Measurements from ENCODE around the gene WWC1. TPM values are rescaled to one million over a fixed set of nuclear protein-coding genes. Genes with fewer than 3 reads are reported as not detected.

WWC1 gene
- total and polyA plus RNA-seq, 10 of the 15 experiments (the other 5 are each of a cell fraction or from before 2014, with no cell fraction given), result 0.50 to 7.8 (median 2.5) TPM

GRCh38 chr5:168420461-168420860 is 129.0 kb downstream of the WWC1 start (continued):
- no peak for TF ChIP-seq NKRF (conservative IDR thresholded peaks at IDR 0.05)

- Histone ChIP-seq H2AFZ (ENCODE audit: control insufficient read depth, low read depth, low read length) (no peak overlapping the region), H4K20me1 (ENCODE audit: control insufficient read depth, insufficient read depth) (no peaks in the 10 kb centered on the region), H3K36me3 (ENCODE audit: control insufficient read depth in 2 of 2, insufficient read depth in 2 of 2, low read length in 1 of 2) (no peaks in the 10 kb centered on the region; a peak in 1 of 4 replicates), H3K9me3 (replicated peaks; ENCODE audit: control insufficient read depth, insufficient read depth, low read length) (no peaks in the 10 kb centered on the region), H3K9ac (ENCODE audit: control insufficient read depth, insufficient read depth, low read length) (no peak overlapping the region), H3K27me3 (replicated peaks in 1 of 2; ENCODE audit: control insufficient read depth in 2 of 2, insufficient read depth in 2 of 2, low read length in 1 of 2) (no peaks in the 10 kb centered on the region), H3K79me2 (ENCODE audit: control insufficient read depth, insufficient read depth, low read length) (no peaks in the 10 kb centered on the region), H3K27ac (ENCODE audit: control insufficient read depth, insufficient read depth) (no peak overlapping the region), H3K4me2 (ENCODE audit: control insufficient read depth, insufficient read depth) (no peak overlapping the region), H3K4me3 (no peak overlapping the region), H3K4me1 (ENCODE audit: control insufficient read depth, insufficient read depth, low read length) (no peaks in the 10 kb centered on the region)
- WGBS (ENCODE audit: insufficient coverage, insufficient replicate concordance, low lambda C conversion rate, missing lambda C conversion rate), result 88% methylated on average over 4 of the region's 4 CpGs
- POLR2A ChIA-PET, result no interaction called here
- BruUV-seq (replicated peaks), result no TSS peak
- FAIRE-seq (no peak), DNase-seq (ENCODE audit: low read depth, low spot score) (no peak), ATAC-seq (peak; percentile 45; the same call in 2 of the 3 replicates)
- in situ Hi-C loops (cut with MboI), result no loop called here
- RAD21 ChIA-PET (ENCODE audit: unreplicated experiment), result interaction anchor here (1.1 kb wide), 1 partner anchor 154 kb away, joined by 3 read pairs; no protein-coding TSS in a partner anchor
- CTCF ChIA-PET, result no interaction called here
- SMC1A ChIA-PET (ENCODE audit: uncharacterized antibody, unreplicated experiment), result interaction anchor here (1.1 kb wide), 1 partner anchor 11 kb away, joined by 3 read pairs; no protein-coding TSS in a partner anchor
- TF ChIP-seq RAD21 (IDR thresholded peaks at IDR 0.05; ENCODE audit: insufficient read depth, low read depth, low read length) (peak; percentile 20; the same call in 1 of the 2 replicates), CTCF (IDR thresholded peaks at IDR 0.05 in 2 of 3, conservative IDR thresholded peaks at IDR 0.05 in 1 of 3; ENCODE audit: control insufficient read depth in 2 of 3, extremely low read depth in 1 of 3, insufficient read depth in 1 of 3, low read depth in 3 of 3, low read length in 3 of 3) (peak in 2 of 3 experiments; percentile 3 to 16; a peak in 1 of 6 replicates), BCL3 (IDR thresholded peaks at IDR 0.05; ENCODE audit: borderline replicate concordance, insufficient read depth, low read depth, low read length, poor library complexity, severe bottlenecking) (no peak)
- intact Hi-C loops (cut with micrococcal nuclease; ENCODE audit: unreplicated experiment), result loop anchor here (5.0 kb wide), 1 partner anchor 155 kb away; no protein-coding TSS in a partner anchor
Observed at GRCh38 chr5:168422431-168422830, 131.0 kb downstream of the WWC1 start.
